ENCODE data around the gene VPS8. TPM values are rescaled to one million over a fixed set of nuclear protein-coding genes. Genes with fewer than 3 reads are reported as not detected.
A peak's percentile ranks its signal among the peaks of the same experiment; 100 is the strongest.

The VPS8 gene
- total RNA-seq, 2 donors from 2014 or later: 40.1 to 78.0 TPM

DNA sequence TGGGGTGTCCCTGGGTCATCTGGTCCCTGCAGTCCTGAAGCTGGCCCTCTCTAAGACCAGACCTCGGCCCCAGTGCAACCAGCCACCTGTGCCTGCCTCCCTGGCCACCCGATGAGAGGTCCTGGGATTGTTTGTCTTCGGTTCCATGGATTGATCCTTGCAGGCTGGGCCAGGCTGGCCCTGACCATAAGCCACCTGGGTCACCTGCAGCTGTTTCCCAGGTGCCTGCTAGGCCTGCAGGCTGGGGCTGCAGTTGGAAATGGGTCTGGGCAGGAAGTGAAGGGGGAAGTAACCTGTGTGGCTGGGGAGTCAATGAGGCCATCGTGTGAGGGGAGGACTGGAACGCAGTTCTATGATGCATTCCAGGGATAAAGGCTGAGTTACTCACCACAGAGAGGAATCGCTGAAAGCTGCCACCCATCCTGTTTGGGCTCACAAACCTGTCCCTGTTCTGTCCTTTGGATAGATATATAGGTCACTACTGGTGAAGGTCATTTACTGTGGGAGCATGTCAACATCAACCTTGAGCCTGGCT is 30.9 kb upstream of the VPS8 start:
- DNase-seq (ENCODE audit: low spot score): no peak
- H3K27me3 ChIP-seq (replicated peaks; ENCODE audit: insufficient read depth): no peaks in the 10 kb centered on the region

DNA sequence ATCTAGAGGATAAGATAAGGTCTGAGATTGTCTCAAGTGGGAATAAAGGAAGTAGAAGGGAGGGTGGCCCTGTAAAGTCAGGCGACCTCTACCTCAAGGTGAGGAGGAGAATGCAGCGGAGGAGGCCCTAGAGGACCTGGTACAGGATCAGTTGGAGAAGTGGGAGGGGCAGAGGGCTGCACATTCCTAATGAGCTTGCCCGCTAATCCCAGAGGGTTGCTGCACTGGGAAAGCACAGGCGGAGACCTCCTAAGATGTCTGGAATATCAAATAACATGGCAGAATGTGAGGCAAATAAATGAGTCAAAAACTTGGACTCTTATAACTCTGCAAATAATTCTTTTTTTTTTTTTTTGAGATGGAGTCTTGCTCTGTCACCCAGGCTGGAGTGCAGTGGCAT is 30.2 kb upstream of the VPS8 start:
- Histone ChIP-seq H3K27ac (no peak overlapping the region), H3K27me3 (replicated peaks; ENCODE audit: insufficient read depth) (no peaks in the 10 kb centered on the region), H3K36me3 (no peaks in the 10 kb centered on the region), H3K4me1 (ENCODE audit: control insufficient read depth in 1 of 2, low read depth in 2 of 2) (peaks cover 3 to 11% of the 10 kb centered on the region in 2 donors), H3K4me3 (no peak overlapping the region), H3K9me3 (no peaks in the 10 kb centered on the region)
- TF ChIP-seq, protein P1, sequence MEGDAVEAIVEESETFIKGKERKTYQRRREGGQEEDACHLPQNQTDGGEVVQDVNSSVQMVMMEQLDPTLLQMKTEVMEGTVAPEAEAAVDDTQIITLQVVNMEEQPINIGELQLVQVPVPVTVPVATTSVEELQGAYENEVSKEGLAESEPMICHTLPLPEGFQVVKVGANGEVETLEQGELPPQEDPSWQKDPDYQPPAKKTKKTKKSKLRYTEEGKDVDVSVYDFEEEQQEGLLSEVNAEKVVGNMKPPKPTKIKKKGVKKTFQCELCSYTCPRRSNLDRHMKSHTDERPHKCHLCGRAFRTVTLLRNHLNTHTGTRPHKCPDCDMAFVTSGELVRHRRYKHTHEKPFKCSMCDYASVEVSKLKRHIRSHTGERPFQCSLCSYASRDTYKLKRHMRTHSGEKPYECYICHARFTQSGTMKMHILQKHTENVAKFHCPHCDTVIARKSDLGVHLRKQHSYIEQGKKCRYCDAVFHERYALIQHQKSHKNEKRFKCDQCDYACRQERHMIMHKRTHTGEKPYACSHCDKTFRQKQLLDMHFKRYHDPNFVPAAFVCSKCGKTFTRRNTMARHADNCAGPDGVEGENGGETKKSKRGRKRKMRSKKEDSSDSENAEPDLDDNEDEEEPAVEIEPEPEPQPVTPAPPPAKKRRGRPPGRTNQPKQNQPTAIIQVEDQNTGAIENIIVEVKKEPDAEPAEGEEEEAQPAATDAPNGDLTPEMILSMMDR (IDR thresholded peaks at IDR 0.05): no peak
- no peak for DNase-seq (ENCODE audit: low spot score)
- ATAC-seq (ENCODE audit: insufficient number of reproducible peaks, low FRiP score, low read depth): no peak

More for the DNA sequence above, 30.9 kb upstream of the VPS8 start:
- Histone ChIP-seq H3K27ac (no peak overlapping the region), H3K36me3 (no peaks in the 10 kb centered on the region), H3K4me3 (no peak overlapping the region), H3K9me3 (no peaks in the 10 kb centered on the region), H3K4me1 (ENCODE audit: control insufficient read depth in 1 of 2, low read depth in 2 of 2) (peaks cover 2 to 3% of the 10 kb centered on the region in 2 donors)
- ATAC-seq (ENCODE audit: insufficient number of reproducible peaks, low FRiP score, low read depth): no peak
- TF ChIP-seq, protein P1 (IDR thresholded peaks at IDR 0.05): no peak

DNA sequence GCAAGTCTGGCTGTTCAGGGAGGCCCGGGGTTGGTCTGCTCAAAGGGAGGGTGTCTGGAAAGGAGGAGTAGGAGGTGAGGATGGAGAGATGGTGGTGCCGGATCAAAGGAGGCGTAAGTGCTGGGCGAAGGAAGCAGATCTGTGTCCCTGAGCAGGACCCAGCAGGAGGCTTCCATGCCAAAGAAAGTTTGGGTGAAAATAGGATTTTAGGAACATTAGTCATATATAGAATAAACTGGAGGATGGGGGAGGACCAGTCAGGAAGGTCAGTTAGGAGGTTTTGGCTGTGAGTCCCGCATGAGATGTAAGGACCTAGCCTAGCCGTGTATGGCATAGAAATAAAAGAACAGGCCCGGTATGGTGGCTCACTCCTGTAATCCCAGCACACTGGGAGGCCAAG is 28.6 kb upstream of the VPS8 start:
- no peaks in the 10 kb centered on the region for H3K9me3 ChIP-seq
- DNase-seq (ENCODE audit: low spot score) (no peak), ATAC-seq (ENCODE audit: insufficient number of reproducible peaks, low FRiP score, low read depth) (no peak)

DNA sequence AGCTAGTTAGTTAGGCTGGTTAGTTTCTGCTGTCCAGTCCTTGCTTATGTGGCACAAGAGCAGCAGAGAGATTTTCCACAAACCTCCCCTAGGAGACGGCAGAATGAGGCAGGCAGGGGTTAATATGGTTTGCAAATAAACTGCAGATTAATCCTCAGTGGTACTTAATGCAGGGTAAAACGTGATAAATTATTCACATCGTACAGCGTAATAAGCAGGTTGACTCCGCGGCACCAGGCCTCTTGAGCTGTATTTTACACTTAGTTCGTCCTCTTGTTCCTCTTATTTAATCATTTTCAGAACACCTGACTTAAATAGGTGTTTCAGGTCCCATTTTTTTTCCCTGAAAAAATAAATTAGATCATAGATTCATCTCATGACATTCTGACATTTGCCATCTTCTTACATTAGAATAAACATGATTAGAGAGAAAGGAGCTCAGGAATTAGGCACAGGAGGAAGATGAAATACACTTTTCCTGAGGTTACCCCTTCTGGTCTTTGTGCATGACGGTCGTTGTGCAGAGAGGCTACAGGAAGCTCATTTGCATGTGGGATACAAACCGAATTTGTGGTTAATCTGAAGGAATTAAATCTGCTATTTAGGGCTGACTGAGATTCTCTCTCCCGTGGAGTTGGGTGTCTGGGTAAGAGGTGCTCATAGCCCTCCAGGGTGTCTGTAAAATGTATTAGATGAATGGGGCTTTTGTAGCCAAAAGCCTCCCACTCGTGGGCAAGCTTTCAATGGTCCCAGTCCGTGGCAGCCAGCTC is 27.1 kb upstream of the VPS8 start:
- Histone ChIP-seq H3K9me3 (no peaks in the 10 kb centered on the region), H3K4me3 (no peak overlapping the region), H3K36me3 (no peaks in the 10 kb centered on the region), H3K27ac (no peak overlapping the region), H3K27me3 (replicated peaks; ENCODE audit: insufficient read depth) (no peaks in the 10 kb centered on the region), H3K4me1 (ENCODE audit: control insufficient read depth in 1 of 2, low read depth in 2 of 2) (peaks cover 3 to 18% of the 10 kb centered on the region in 2 donors)
- ATAC-seq (ENCODE audit: insufficient number of reproducible peaks, low FRiP score, low read depth): no peak
- DNase-seq (ENCODE audit: low spot score): no peak
- TF ChIP-seq, protein P1 (IDR thresholded peaks at IDR 0.05): no peak

More for the DNA sequence above, 28.6 kb upstream of the VPS8 start:
- H3K36me3 ChIP-seq: no peaks in the 10 kb centered on the region
- TF ChIP-seq, protein P1 (IDR thresholded peaks at IDR 0.05): no peak
- H3K4me3 ChIP-seq: no peak overlapping the region
- H3K27ac ChIP-seq: no peak overlapping the region
- H3K4me1 ChIP-seq (ENCODE audit: control insufficient read depth in 1 of 2, low read depth in 2 of 2): peaks cover 3 to 18% of the 10 kb centered on the region in 2 donors
- no peaks in the 10 kb centered on the region for H3K27me3 ChIP-seq (replicated peaks; ENCODE audit: insufficient read depth)

DNA sequence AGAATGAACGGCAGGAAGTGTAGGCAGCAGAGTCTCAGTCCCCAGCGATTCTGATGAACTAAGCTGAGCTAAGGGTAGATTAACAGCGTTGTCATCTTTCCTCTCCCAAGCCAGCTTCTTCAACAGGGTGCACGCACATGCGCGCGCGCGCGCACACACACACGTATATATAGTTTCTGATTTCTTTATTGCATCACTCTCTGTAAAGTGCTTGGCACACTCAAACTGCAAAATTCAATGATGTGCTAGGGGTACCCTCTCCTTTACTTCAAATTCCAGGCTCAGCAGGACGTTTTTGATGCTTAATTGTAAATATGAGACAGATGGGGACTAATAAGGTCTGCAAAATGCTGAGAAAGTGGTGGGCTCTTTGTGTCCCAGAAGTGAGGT is 26.1 kb upstream of the VPS8 start:
- TF ChIP-seq, protein P1 (IDR thresholded peaks at IDR 0.05): no peak
- Histone ChIP-seq H3K4me3 (peak overlapping the region; percentile 50), H3K4me1 (ENCODE audit: control insufficient read depth in 1 of 2, low read depth in 2 of 2) (peaks cover 3 to 18% of the 10 kb centered on the region in 2 donors), H3K9me3 (no peaks in the 10 kb centered on the region), H3K27me3 (replicated peaks; ENCODE audit: insufficient read depth) (no peaks in the 10 kb centered on the region), H3K27ac (peak overlapping the region; percentile 71 to 77), H3K36me3 (no peaks in the 10 kb centered on the region)
- ATAC-seq (ENCODE audit: insufficient number of reproducible peaks, low FRiP score, low read depth) (no peak), DNase-seq (ENCODE audit: low spot score) (no peak)

Data from thoracic aorta (tissue), 2 donors.